Trophoblast cell (in vitro differentiated cells and primary cell): ENCODE results near the gene TFPI.

Experiments used
- DNase-seq, 2 donors: peaks; one replicate each; pipeline ENCODE4 v3.0.0-alpha.2; 2016
- H2AFZ ChIP-seq: 2 replicates; pipeline ENCODE4 v1.6.1; 2013; ENCODE audit warnings: low read length, moderate library complexity, mild to moderate bottlenecking; ENCODE audit not compliant: insufficient read depth, poor library complexity
- H2AK5ac ChIP-seq: 2 replicates; pipeline ENCODE4 v1.6.1; 2013; ENCODE audit warnings: mild to moderate bottlenecking, low read length
- H2BK120ac ChIP-seq: 2 replicates; pipeline ENCODE4 v1.6.1; 2013; ENCODE audit warnings: low read length, mild to moderate bottlenecking, moderate library complexity; ENCODE audit not compliant: insufficient read depth, poor library complexity
- H2BK12ac ChIP-seq: 2 replicates; pipeline ENCODE4 v1.6.1; 2013; ENCODE audit warnings: mild to moderate bottlenecking, low read length, moderate library complexity
- H2BK5ac ChIP-seq: 2 replicates; pipeline ENCODE4 v1.6.1; 2013; ENCODE audit warnings: low read length, low read depth, moderate library complexity, mild to moderate bottlenecking; ENCODE audit not compliant: poor library complexity
- H3K14ac ChIP-seq: 2 replicates; pipeline ENCODE4 v1.6.1; 2013; ENCODE audit warnings: mild to moderate bottlenecking, low read length
- H3K18ac ChIP-seq: 2 replicates; pipeline ENCODE4 v1.6.1; 2013; ENCODE audit warnings: mild to moderate bottlenecking, low read length
- H3K23ac ChIP-seq: 2 replicates; pipeline ENCODE4 v1.6.1; 2013; ENCODE audit warnings: low read length
- H3K27ac ChIP-seq: 2 replicates; pipeline ENCODE4 v1.5.1; 2013; ENCODE audit warnings: low read depth, mild to moderate bottlenecking, inconsistent platforms, low read length, moderate library complexity
- H3K27me3 ChIP-seq: 2 replicates; pipeline ENCODE4 v1.6.1; 2013; ENCODE audit warnings: inconsistent platforms, mild to moderate bottlenecking, low read length, moderate library complexity; ENCODE audit not compliant: insufficient read depth
- H3K36me3 ChIP-seq, 2 experiments: 1 replicate in 1 of 2; 2 replicates in 1 of 2; pipeline ENCODE4 v1.6.1; 2013; ENCODE audit warnings: low read length in 2 of 2, mild to moderate bottlenecking in 2 of 2, moderate library complexity in 1 of 2; ENCODE audit not compliant: insufficient read depth in 2 of 2, control insufficient read depth in 1 of 2
- H3K4ac ChIP-seq: 2 replicates; pipeline ENCODE4 v1.6.1; 2013; ENCODE audit warnings: low read depth, mild to moderate bottlenecking, low read length, moderate library complexity
- H3K4me1 ChIP-seq, 2 experiments: 1 replicate in 1 of 2; 2 replicates in 1 of 2; pipeline ENCODE4 v1.6.1; 2013; ENCODE audit warnings: low read length in 2 of 2, mild to moderate bottlenecking in 2 of 2, moderate library complexity in 1 of 2; ENCODE audit not compliant: insufficient read depth in 2 of 2, control insufficient read depth in 1 of 2
- H3K4me2 ChIP-seq: 2 replicates; pipeline ENCODE4 v1.6.1; 2013; ENCODE audit warnings: inconsistent platforms, mild to moderate bottlenecking, low read length, moderate library complexity
- H3K4me3 ChIP-seq: 2 replicates; pipeline ENCODE4 v1.5.1; 2013; ENCODE audit warnings: mild to moderate bottlenecking, low read depth, low read length, inconsistent platforms
- H3K79me1 ChIP-seq: one replicate; pipeline ENCODE4 v1.6.1; 2013; ENCODE audit warnings: low read length
- H3K79me2 ChIP-seq: 2 replicates; pipeline ENCODE4 v1.6.1; 2013; ENCODE audit warnings: low read length, mild to moderate bottlenecking; ENCODE audit not compliant: control insufficient read depth, insufficient read depth, poor library complexity
- H3K9ac ChIP-seq: 2 replicates; pipeline ENCODE4 v1.6.1; 2013; ENCODE audit warnings: mild to moderate bottlenecking, low read length
- H3K9me3 ChIP-seq: 2 replicates; pipeline ENCODE4 v1.6.1; 2013; ENCODE audit warnings: low read depth, mild to moderate bottlenecking, control low read depth, inconsistent platforms, low read length; ENCODE audit not compliant: insufficient read depth
- H4K12ac ChIP-seq: 2 replicates; pipeline ENCODE4 v1.6.1; 2013; ENCODE audit warnings: low read depth, mild to moderate bottlenecking, low read length, moderate library complexity
- H4K8ac ChIP-seq: 2 replicates; pipeline ENCODE4 v1.6.1; 2013; ENCODE audit warnings: low read depth, mild to moderate bottlenecking, low read length, moderate library complexity
- H4K91ac ChIP-seq: one replicate; pipeline ENCODE4 v1.6.1; 2013; ENCODE audit warnings: low read depth, mild to moderate bottlenecking, low read length, moderate library complexity
- whole genome bisulfite sequencing: extraction: QIAGEN DNeasy Blood & Tissue Kit; methylation state at CpG from one replicate; pipeline ENCODE4 v1.1.7; 2013; ENCODE audit warnings: missing lambda C conversion rate; ENCODE audit not compliant: insufficient read length, insufficient coverage; ENCODE audit errors: extremely low coverage; 5-methylcytosine and 5-hydroxymethylcytosine counted together

TFPI gene

DNA sequence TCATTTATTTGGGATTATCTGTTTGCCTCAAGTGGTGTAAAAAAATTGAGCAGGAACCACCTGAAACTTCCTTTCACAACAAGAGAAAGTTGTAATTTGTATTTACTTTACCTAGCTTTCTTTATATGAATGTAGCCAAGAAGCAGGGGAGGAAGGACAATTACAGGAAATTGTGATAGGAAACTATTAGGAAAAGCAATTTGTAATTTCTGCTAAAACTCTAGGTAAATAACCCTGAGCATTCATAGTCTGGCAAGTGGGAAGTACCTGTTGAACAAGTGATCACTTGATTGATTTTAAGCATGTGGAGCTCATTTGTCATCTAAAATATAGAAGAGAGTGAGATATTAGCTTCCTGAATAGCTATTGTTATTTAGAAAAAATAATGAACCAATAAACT is 5.0 kb downstream of the TFPI start:
- Histone ChIP-seq H2BK5ac (no peak overlapping the region), H3K27ac (no peak overlapping the region), H3K23ac (no peak overlapping the region)

GRCh38 chr2:187548656-187549055 is 5.6 kb downstream of the TFPI start:
- H3K4me2 ChIP-seq, result no peak overlapping the region
- H2AFZ ChIP-seq, result no peak overlapping the region
- H3K4me3 ChIP-seq, result no peak overlapping the region
- no peak for DNase-seq
- H2BK120ac ChIP-seq, result no peak overlapping the region
- peaks cover 0 to 2% of the 10 kb centered on the region in 2 experiments for H3K4me1 ChIP-seq
- no peak overlapping the region for H3K27ac ChIP-seq
- no peak overlapping the region for H2BK5ac ChIP-seq
- no peak overlapping the region for H4K91ac ChIP-seq
- peaks cover 2% of the 10 kb centered on the region for H3K79me1 ChIP-seq
- H2BK12ac ChIP-seq, result no peak overlapping the region
- H4K12ac ChIP-seq, result no peak overlapping the region
- H4K8ac ChIP-seq, result no peak overlapping the region
- H3K4ac ChIP-seq, result no peak overlapping the region
- H3K14ac ChIP-seq, result no peak overlapping the region
- no peak overlapping the region for H3K23ac ChIP-seq
- no peaks in the 10 kb centered on the region for H3K79me2 ChIP-seq
- no peaks in the 10 kb centered on the region for H3K27me3 ChIP-seq
- H3K36me3 ChIP-seq, result no peaks in the 10 kb centered on the region
- H3K18ac ChIP-seq, result no peak overlapping the region
- H3K9ac ChIP-seq, result no peak overlapping the region
- no peaks in the 10 kb centered on the region for H3K9me3 ChIP-seq
- H2AK5ac ChIP-seq, result no peak overlapping the region

More for the DNA sequence above, 5.0 kb downstream of the TFPI start:
- Histone ChIP-seq H3K36me3 (no peaks in the 10 kb centered on the region), H2BK120ac (no peak overlapping the region), H4K91ac (no peak overlapping the region), H2AFZ (no peak overlapping the region), H3K27me3 (no peaks in the 10 kb centered on the region), H3K4ac (no peak overlapping the region), H4K12ac (no peak overlapping the region), H3K79me1 (peaks cover 2% of the 10 kb centered on the region), H2BK12ac (no peak overlapping the region), H2AK5ac (no peak overlapping the region), H3K9ac (no peak overlapping the region), H3K4me1 (peaks cover 0 to 2% of the 10 kb centered on the region in 2 experiments), H3K9me3 (no peaks in the 10 kb centered on the region), H3K18ac (no peak overlapping the region), H4K8ac (no peak overlapping the region), H3K4me3 (no peak overlapping the region), H3K79me2 (no peaks in the 10 kb centered on the region), H3K14ac (no peak overlapping the region), H3K4me2 (no peak overlapping the region)
- DNase-seq, result no peak

DNA sequence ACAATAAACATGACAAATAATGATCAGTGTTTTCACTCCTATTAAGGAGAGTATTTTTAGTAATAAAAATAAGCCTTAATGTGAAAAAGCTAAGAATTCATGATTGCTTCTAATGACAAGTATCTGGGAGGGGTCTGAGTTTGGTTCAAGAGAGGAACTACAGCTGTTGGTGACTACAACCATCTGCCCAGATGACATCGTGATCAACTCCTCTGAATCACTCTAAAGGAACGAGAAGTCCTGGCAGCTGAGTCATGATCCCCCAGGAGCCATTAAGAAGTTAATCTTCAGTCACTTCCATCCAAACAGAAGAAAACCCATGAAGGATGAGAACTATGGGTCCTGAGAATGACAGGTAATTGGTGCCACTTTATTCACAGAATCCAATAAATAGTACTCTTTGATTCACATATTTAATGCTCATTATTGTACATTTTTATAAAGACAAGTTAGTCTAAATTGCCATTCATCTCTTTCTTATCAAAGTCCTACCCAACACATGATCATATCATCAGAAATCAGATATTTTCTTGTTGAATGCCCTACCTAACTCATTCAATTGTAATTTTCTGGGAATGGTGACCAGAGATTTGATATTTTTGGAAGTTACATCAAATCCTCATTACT is 6.8 kb downstream of the TFPI start:
- H3K18ac ChIP-seq, result no peak overlapping the region
- H3K9me3 ChIP-seq, result no peaks in the 10 kb centered on the region
- H4K12ac ChIP-seq, result no peak overlapping the region
- no peak overlapping the region for H3K14ac ChIP-seq
- H2BK120ac ChIP-seq, result no peak overlapping the region
- peaks cover 2% of the 10 kb centered on the region for H3K79me1 ChIP-seq
- DNase-seq, result peak; percentile 89 to 93
- H3K4me3 ChIP-seq, result no peak overlapping the region
- no peak overlapping the region for H2BK12ac ChIP-seq
- H3K36me3 ChIP-seq, result no peaks in the 10 kb centered on the region
- H3K4me1 ChIP-seq, result peaks cover 0 to 2% of the 10 kb centered on the region in 2 experiments
- no peak overlapping the region for H3K9ac ChIP-seq
- no peak overlapping the region for H4K8ac ChIP-seq
- no peak overlapping the region for H3K27ac ChIP-seq
- no CpG with 5 or more reads among the region's 2 CpGs for WGBS
- no peak overlapping the region for H2AFZ ChIP-seq
- no peak overlapping the region for H3K4me2 ChIP-seq
- H3K27me3 ChIP-seq, result no peaks in the 10 kb centered on the region
- no peak overlapping the region for H2AK5ac ChIP-seq
- H3K79me2 ChIP-seq, result no peaks in the 10 kb centered on the region
- no peak overlapping the region for H3K23ac ChIP-seq
- H3K4ac ChIP-seq, result no peak overlapping the region
- no peak overlapping the region for H4K91ac ChIP-seq
- no peak overlapping the region for H2BK5ac ChIP-seq

- peaks cover 2% of the 10 kb centered on the region for H3K79me1 ChIP-seq
- H2AFZ ChIP-seq, result no peak overlapping the region
- no peaks in the 10 kb centered on the region for H3K9me3 ChIP-seq
- no peak overlapping the region for H2BK12ac ChIP-seq
- H3K79me2 ChIP-seq, result no peaks in the 10 kb centered on the region
- H3K14ac ChIP-seq, result no peak overlapping the region
- H3K18ac ChIP-seq, result no peak overlapping the region
- H3K9ac ChIP-seq, result no peak overlapping the region
- no peak overlapping the region for H3K23ac ChIP-seq
- H3K4ac ChIP-seq, result no peak overlapping the region
- H2AK5ac ChIP-seq, result no peak overlapping the region
- peaks cover 0 to 2% of the 10 kb centered on the region in 2 experiments for H3K4me1 ChIP-seq
- H2BK120ac ChIP-seq, result no peak overlapping the region
- no CpG with 5 or more reads among the region's 1 CpG for WGBS
- no peak overlapping the region for H3K4me2 ChIP-seq
- peak; percentile 12 to 70 for DNase-seq
- no peaks in the 10 kb centered on the region for H3K36me3 ChIP-seq
- no peak overlapping the region for H4K91ac ChIP-seq
- H2BK5ac ChIP-seq, result no peak overlapping the region
- H3K27me3 ChIP-seq, result no peaks in the 10 kb centered on the region
- H3K4me3 ChIP-seq, result no peak overlapping the region
- H3K27ac ChIP-seq, result peak overlapping the region; percentile 47
- H4K12ac ChIP-seq, result no peak overlapping the region
- H4K8ac ChIP-seq, result no peak overlapping the region
Observed at GRCh38 chr2:187546762-187547333, 7.4 kb downstream of the TFPI start.
